Upper lobe of left lung (tissue), 6 donors: Measurements from ENCODE around the gene TSPO. TPM values are rescaled to one million over a fixed set of nuclear protein-coding genes. Genes with fewer than 3 reads are reported as not detected.

ENCODE experiments used
- ATAC-seq, 2 donors: fragments of 200-7000 bp; cut with Tn5 transposase; one replicate each; pipeline ENCODE4 v1.9.1; 2022; ENCODE audit warnings: mild to moderate bottlenecking in 2 of 2, moderate library complexity in 2 of 2; ENCODE audit not compliant: low FRiP score in 2 of 2
- DNase-seq, 2 donors: peaks; one replicate each; pipeline ENCODE4 v3.0.0-alpha.2; 2019 to 2020
- H3K27ac ChIP-seq, 4 donors: fragments of 200-600 bp; sonication (generic); one replicate each; pipeline ENCODE4 v1.5.1; 2016 to 2019
- H3K27me3 ChIP-seq, 4 donors: fragments of 200-600 bp; sonication (generic); one replicate each; pipeline ENCODE4 v1.5.1; 2017 to 2019
- H3K36me3 ChIP-seq, 4 donors: fragments of 200-600 bp; sonication (generic); one replicate each; pipeline ENCODE4 v1.5.1; 2016 to 2019
- H3K4me1 ChIP-seq, 4 donors: fragments of 200-600 bp; sonication (generic); one replicate each; pipeline ENCODE4 v1.5.1; 2018 to 2019
- H3K4me3 ChIP-seq, 4 donors: fragments of 200-600 bp; sonication (generic); one replicate each; pipeline ENCODE4 v1.5.1; 2017 to 2019; ENCODE audit warnings: mild to moderate bottlenecking in 2 of 4, moderate library complexity in 1 of 4
- H3K9me3 ChIP-seq, 4 donors: fragments of 200-600 bp; sonication (generic); one replicate each; pipeline ENCODE4 v1.5.1; 2018 to 2019
- EP300 ChIP-seq, 4 donors: sonication (generic); formaldehyde crosslinking; IDR thresholded peaks; one replicate each; pipeline ENCODE4 v1.5.1; 2017; ENCODE audit warnings: antibody characterized with exemption in 4 of 4, control low read depth in 2 of 4
- POLR2A ChIP-seq, 4 donors: fragments of 450-650 bp; IDR thresholded peaks; one replicate each; pipeline ENCODE4 v1.5.1; 2016 to 2017; ENCODE audit warnings: antibody characterized with exemption in 4 of 4, mild to moderate bottlenecking in 2 of 4
- POLR2AphosphoS5 ChIP-seq, 2 donors: sonication (generic); formaldehyde crosslinking; IDR thresholded peaks; one replicate each; pipeline ENCODE4 v1.5.1; 2017; ENCODE audit warnings: antibody characterized with exemption in 2 of 2
- WGBS, 2 donors: methylation state at CpG; one replicate each; pipeline ENCODE4 v1.1.5; 2017 to 2018; 5-methylcytosine and 5-hydroxymethylcytosine counted together
- total RNA-seq, 6 donors: library from RNA; depleted of rRNA in 4 of 6; stranded (reverse); fragments of >200 nt in 4 of 6; gene quantifications; one replicate each; pipeline versions ENCODE4 v1.1.0 to v1.2.1, GENCODE V29; 2016 to 2021
- TF ChIP-seq, protein P1 (sequence below), 6 experiments: fragments of 450-650 bp in 4 of 6; fragments of 200-600 bp in 2 of 6; sonication (generic) in 2 of 6; IDR thresholded peaks; one replicate each; pipeline ENCODE4 v1.5.1; 2016 to 2019; ENCODE audit warnings: antibody characterized with exemption in 6 of 6
- donor health status: DM: no; HTN: no; CAD: no; lungs with moderate emphysema.
- donor health status: DM: no; HTN: yes; CAD: no; lungs with severe emphysema.

The TSPO gene
- total RNA-seq, 6 donors from 2014 or later, result 127 to 426 (median 315) TPM

DNA sequence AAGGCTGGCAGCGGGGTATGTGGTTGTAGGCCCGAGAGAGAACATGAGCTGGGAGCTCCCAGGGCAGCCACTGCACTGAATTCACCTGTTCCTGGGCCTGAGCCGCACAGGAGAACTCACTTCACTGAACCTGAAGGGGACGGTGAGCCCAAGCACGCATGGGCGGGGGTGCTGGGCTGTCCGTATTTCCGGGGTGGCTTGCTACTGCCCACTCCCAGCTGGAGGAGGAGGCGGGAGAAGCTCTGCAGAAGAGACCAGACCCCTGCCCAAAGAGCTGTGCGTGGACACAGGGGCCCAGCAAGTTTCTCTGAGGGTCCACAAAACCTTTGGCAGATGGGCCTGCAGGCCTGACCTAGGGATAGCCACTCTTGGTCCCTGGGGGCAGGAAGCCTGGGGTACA lies 30.8 kb downstream of the TSPO start:
- Histone ChIP-seq H3K4me1 (peaks cover 13 to 26% (median 20%) of the 10 kb centered on the region in 4 donors), H3K4me3 (no peak overlapping the region), H3K27me3 (no peaks in the 10 kb centered on the region), H3K9me3 (no peaks in the 10 kb centered on the region), H3K36me3 (peaks cover 0 to 26% (median 20%) of the 10 kb centered on the region in 4 donors), H3K27ac (peak overlapping the region in 1 of 4 donors; percentile 46)
- ATAC-seq (no peak), DNase-seq (no peak)
- TF ChIP-seq EP300 (IDR thresholded peaks at IDR 0.05), result no peak
- TF ChIP-seq, protein P1, sequence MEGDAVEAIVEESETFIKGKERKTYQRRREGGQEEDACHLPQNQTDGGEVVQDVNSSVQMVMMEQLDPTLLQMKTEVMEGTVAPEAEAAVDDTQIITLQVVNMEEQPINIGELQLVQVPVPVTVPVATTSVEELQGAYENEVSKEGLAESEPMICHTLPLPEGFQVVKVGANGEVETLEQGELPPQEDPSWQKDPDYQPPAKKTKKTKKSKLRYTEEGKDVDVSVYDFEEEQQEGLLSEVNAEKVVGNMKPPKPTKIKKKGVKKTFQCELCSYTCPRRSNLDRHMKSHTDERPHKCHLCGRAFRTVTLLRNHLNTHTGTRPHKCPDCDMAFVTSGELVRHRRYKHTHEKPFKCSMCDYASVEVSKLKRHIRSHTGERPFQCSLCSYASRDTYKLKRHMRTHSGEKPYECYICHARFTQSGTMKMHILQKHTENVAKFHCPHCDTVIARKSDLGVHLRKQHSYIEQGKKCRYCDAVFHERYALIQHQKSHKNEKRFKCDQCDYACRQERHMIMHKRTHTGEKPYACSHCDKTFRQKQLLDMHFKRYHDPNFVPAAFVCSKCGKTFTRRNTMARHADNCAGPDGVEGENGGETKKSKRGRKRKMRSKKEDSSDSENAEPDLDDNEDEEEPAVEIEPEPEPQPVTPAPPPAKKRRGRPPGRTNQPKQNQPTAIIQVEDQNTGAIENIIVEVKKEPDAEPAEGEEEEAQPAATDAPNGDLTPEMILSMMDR (IDR thresholded peaks at IDR 0.05), result no peak
- no peak for TF ChIP-seq POLR2A (IDR thresholded peaks at IDR 0.05)
- TF ChIP-seq POLR2AphosphoS5 (IDR thresholded peaks at IDR 0.05), result no peak
- 76 to 83% methylated on average over 1 to 10 of the region's 10 CpGs for WGBS, 2 donors

DNA sequence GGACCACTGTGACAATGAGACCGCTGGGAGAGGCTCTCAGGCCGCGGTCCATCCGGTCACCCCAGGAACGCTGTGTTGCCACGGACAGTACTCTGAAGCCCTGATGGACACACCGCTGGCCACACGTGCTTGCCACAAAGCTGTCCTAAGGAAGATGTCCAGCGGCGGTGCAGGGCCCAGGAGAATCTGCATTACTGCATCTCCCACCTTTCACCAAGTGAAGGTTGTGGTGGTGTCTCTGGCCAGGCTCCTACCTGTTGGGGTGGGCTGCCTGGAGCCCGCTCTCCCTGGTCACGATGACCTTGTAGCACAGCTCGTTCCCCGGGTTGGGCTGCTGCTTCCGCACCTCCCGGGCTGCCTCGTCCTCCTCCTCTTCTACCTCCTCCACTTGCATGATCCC lies 31.4 kb downstream of the TSPO start:
- DNase-seq, result no peak
- ATAC-seq, result no peak
- H3K4me3 ChIP-seq, result no peak overlapping the region
- no peak for TF ChIP-seq POLR2AphosphoS5 (IDR thresholded peaks at IDR 0.05)
- TF ChIP-seq POLR2A (IDR thresholded peaks at IDR 0.05), result no peak
- TF ChIP-seq EP300 (IDR thresholded peaks at IDR 0.05), result no peak
- TF ChIP-seq, protein P1 (IDR thresholded peaks at IDR 0.05), result no peak
- peaks cover 0 to 25% (median 19%) of the 10 kb centered on the region in 4 donors for H3K36me3 ChIP-seq
- no peaks in the 10 kb centered on the region for H3K27me3 ChIP-seq
- H3K4me1 ChIP-seq, result peaks cover 13 to 27% (median 20%) of the 10 kb centered on the region in 4 donors
- H3K27ac ChIP-seq, result no peak overlapping the region
- 93 to 95% methylated on average over 7 to 17 of the region's 17 CpGs for WGBS, 2 donors
- no peaks in the 10 kb centered on the region for H3K9me3 ChIP-seq

DNA sequence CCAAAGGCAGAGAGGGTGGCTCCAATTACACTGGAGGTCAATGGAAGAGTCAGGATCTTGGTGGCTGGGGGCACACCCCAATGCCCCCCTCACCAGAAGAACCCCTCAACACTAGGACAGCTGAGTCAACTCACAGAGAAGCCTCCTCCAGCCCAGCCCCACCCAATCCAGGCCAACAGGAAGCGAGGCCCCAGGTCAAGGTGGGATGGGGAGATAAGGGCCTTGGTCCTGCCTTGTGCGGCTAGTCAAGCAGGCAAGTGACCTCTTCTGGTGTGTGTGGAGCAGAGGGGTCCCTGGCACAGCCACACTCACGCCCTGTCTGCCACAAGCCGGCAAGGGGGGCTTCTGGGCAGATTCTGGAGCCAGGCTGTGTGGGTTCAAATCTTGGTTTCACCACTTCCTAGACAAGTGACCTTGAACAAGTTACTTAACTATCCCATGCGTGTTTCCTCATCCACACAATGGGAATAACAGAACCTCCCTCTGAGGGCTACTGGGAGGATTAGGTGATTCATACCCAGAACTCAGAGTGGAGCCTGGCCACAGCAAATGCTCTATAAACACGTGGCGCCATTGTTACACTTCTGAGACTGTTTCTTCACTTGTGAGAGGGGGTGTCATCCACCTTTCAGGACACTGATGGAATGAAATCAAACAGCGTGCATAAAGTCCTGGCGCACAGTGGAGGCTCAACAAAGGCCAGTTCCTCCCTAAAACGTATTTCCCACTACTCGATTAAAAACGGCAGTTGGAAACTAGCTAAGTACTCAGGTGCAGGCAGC lies 32.3 kb downstream of the TSPO start:
- TF ChIP-seq POLR2A (IDR thresholded peaks at IDR 0.05) (no peak), POLR2AphosphoS5 (IDR thresholded peaks at IDR 0.05) (no peak), EP300 (IDR thresholded peaks at IDR 0.05) (no peak)
- TF ChIP-seq, protein P1 (IDR thresholded peaks at IDR 0.05), result no peak
- ATAC-seq (no peak), DNase-seq (no peak)
- Histone ChIP-seq H3K27me3 (no peaks in the 10 kb centered on the region), H3K4me1 (peaks cover 13 to 32% (median 20%) of the 10 kb centered on the region in 4 donors), H3K4me3 (no peak overlapping the region), H3K27ac (no peak overlapping the region), H3K36me3 (peaks cover 0 to 25% (median 15%) of the 10 kb centered on the region in 4 donors), H3K9me3 (no peaks in the 10 kb centered on the region)
- WGBS, 2 donors, result 84 to 85% methylated on average over 7 to 12 of the region's 12 CpGs

DNA sequence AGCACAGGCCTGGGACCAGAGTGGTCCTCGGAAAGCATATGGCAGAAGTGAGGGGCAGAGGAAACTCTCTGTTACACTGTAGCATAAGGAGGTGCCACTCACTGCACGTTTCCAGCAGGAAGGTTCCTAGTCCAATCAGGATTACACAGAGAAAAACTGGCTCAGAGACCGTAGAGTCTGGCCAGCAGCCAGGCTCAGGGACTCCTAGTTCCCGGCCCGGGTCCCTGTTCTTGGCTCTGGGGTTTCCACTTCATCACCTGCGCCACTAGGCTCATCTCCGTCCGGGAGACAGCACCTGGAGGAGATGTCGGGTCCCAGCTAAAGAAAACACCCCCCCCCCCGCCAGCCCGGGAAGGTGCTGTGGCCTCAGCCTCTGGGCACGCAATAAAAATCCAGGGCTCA lies 34.5 kb downstream of the TSPO start:
- DNase-seq (peak in 1 of 2 donors; percentile 61), ATAC-seq (no peak)
- 16 to 22% methylated on average over 5 to 11 of the region's 12 CpGs for WGBS, 2 donors

More for the DNA sequence above, 34.5 kb downstream of the TSPO start:
- TF ChIP-seq, protein P1 (IDR thresholded peaks at IDR 0.05), result no peak
- TF ChIP-seq EP300 (IDR thresholded peaks at IDR 0.05), result no peak
- no peak for TF ChIP-seq POLR2AphosphoS5 (IDR thresholded peaks at IDR 0.05)
- TF ChIP-seq POLR2A (IDR thresholded peaks at IDR 0.05), result no peak
- H3K36me3 ChIP-seq, result peaks cover 0 to 6% (median 1%) of the 10 kb centered on the region in 4 donors
- no peaks in the 10 kb centered on the region for H3K27me3 ChIP-seq
- peak overlapping the region in 1 of 4 donors; percentile 12 for H3K27ac ChIP-seq
- H3K9me3 ChIP-seq, result no peaks in the 10 kb centered on the region
- H3K4me3 ChIP-seq, result peak overlapping the region; percentile 58 to 97 (median 80)
- peaks cover 13 to 32% (median 20%) of the 10 kb centered on the region in 4 donors for H3K4me1 ChIP-seq
